ENCODE data around the gene DOCK10.

GRCh38 chr2:225004597-225004996 is 37.7 kb downstream of the DOCK10 start:
- TF ChIP-seq CTCF (IDR thresholded peaks at IDR 0.05; ENCODE audit: poor library complexity) (no peak), EZH2 (IDR thresholded peaks at IDR 0.05; ENCODE audit: borderline replicate concordance) (no peak)
